IMR-90 (cell line): ENCODE measurements around the gene MYO10.

Experiments
- CTCF ChIP-seq: conservative IDR thresholded peaks from 2 replicates; pipeline ENCODE4 v1.5.1; 2012; ENCODE audit warnings: mild to moderate bottlenecking, low read depth, low read length, improper control_type of control experiment
- POLR2A ChIP-seq: IDR thresholded peaks from 2 replicates; pipeline ENCODE4 v1.6.1; 2012; ENCODE audit warnings: mild to moderate bottlenecking, low read depth, low read length
- SMC3 ChIP-seq: fragments of 150-350 bp; IDR thresholded peaks from 2 replicates; pipeline ENCODE4 v1.6.1; 2016; ENCODE audit warnings: low read depth, mild to moderate bottlenecking, antibody characterized with exemption, low read length, moderate library complexity

- TF ChIP-seq CTCF (no peak), POLR2A (no peak), SMC3 (no peak)
Measured at GRCh38 chr5:16853518-16853917, 82.6 kb downstream of the MYO10 start.
